ENCODE measurements around the gene KYNU.

GRCh38 chr2:142987044-142987443, 109.6 kb downstream of the KYNU start:
- TF ChIP-seq POLR2A (conservative IDR thresholded peaks at IDR 0.05), result no peak
- TF ChIP-seq, protein P1, sequence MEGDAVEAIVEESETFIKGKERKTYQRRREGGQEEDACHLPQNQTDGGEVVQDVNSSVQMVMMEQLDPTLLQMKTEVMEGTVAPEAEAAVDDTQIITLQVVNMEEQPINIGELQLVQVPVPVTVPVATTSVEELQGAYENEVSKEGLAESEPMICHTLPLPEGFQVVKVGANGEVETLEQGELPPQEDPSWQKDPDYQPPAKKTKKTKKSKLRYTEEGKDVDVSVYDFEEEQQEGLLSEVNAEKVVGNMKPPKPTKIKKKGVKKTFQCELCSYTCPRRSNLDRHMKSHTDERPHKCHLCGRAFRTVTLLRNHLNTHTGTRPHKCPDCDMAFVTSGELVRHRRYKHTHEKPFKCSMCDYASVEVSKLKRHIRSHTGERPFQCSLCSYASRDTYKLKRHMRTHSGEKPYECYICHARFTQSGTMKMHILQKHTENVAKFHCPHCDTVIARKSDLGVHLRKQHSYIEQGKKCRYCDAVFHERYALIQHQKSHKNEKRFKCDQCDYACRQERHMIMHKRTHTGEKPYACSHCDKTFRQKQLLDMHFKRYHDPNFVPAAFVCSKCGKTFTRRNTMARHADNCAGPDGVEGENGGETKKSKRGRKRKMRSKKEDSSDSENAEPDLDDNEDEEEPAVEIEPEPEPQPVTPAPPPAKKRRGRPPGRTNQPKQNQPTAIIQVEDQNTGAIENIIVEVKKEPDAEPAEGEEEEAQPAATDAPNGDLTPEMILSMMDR (IDR thresholded peaks at IDR 0.05 in 2 of 3, conservative IDR thresholded peaks at IDR 0.05 in 1 of 3; ENCODE audit: insufficient read depth in 2 of 3, low read depth in 1 of 3, low read length in 3 of 3), result no peak

Measured in K562 (cell line).